T47D (cell line): ENCODE results near the gene SPINK4.

Experiments used
- DNase-seq, 2 experiments: peaks; one replicate each; pipeline versions ENCODE4 v3.0.0 to v3.0.0-alpha.2; 2011 to 2012; ENCODE audit warnings: low read depth in 1 of 2, low spot score in 1 of 2
- JUND ChIP-seq: IDR thresholded peaks from 2 replicates; pipeline ENCODE4 v1.6.1; 2012; ENCODE audit warnings: low read depth
- in situ Hi-C: cut with HindIII; loops from 2 replicates; pipeline ENCODE4 v1.10.0; 2016; ENCODE audit warnings: low sequenced_read_pairs, low pct_unique_long_range_greater_than_20kb

SPINK4 gene

DNA sequence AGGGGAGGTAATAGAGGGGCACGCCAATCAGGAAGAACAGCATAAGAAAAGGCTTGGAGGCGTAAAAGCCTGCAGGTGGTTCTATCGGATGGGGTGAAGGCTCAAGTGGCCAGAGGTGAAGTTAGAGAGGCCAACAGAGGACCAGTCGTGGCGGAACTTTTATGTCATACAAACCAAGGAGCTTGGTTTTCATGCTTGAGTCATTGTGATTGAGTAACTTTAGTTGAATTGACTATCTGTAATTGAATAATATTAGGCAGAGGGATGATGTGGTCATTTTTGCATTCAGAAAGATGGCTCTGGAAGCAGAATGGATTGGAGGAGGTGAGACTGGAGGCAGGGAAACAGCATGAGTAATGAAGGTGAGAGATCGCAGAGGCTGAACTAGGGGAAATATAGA is 7.2 kb upstream of the SPINK4 start:
- in situ Hi-C loops, result no loop called here

DNA sequence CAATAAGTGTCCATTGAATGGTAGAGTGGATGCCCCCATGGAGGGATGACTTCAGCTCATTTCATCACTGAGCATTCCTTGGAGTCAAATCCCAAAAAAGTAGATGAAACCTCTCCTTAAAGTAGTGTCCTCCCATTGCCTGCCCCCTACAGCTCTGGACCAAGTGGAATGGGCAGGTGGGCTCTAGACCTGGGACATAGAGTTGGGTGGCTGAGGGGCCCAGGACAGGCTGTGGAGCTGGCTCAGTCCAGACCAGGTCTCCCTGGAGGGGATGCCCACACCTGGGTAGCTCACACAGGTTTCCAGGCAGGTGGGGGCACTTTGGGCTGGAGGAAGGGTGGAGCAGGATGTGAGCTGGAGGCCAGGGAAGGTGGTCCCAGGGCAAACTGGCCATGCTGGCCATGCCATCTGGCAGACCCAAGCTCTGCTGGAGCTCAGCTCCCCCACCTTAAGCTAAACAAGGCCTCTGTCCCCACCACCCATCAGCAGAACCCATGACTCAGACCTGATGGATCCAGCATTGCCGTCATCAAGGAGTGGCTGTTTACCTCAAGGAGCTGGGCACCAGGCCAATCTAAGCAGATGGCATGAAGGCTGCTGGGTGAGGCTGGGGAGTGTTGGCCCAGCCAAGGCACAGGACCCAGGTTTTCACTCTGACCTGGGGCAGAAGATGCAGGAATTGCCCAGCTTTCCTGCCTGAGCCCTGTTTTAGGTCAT is 6.2 kb upstream of the SPINK4 start:
- peak in 1 of 2 experiments; percentile 87 for DNase-seq
- TF ChIP-seq JUND, result peak; percentile 50; the same call in 1 of the 2 replicates
- in situ Hi-C loops, result no loop called here

More for the DNA sequence above, 7.2 kb upstream of the SPINK4 start:
- no peak for DNase-seq
- TF ChIP-seq JUND, result no peak

DNA sequence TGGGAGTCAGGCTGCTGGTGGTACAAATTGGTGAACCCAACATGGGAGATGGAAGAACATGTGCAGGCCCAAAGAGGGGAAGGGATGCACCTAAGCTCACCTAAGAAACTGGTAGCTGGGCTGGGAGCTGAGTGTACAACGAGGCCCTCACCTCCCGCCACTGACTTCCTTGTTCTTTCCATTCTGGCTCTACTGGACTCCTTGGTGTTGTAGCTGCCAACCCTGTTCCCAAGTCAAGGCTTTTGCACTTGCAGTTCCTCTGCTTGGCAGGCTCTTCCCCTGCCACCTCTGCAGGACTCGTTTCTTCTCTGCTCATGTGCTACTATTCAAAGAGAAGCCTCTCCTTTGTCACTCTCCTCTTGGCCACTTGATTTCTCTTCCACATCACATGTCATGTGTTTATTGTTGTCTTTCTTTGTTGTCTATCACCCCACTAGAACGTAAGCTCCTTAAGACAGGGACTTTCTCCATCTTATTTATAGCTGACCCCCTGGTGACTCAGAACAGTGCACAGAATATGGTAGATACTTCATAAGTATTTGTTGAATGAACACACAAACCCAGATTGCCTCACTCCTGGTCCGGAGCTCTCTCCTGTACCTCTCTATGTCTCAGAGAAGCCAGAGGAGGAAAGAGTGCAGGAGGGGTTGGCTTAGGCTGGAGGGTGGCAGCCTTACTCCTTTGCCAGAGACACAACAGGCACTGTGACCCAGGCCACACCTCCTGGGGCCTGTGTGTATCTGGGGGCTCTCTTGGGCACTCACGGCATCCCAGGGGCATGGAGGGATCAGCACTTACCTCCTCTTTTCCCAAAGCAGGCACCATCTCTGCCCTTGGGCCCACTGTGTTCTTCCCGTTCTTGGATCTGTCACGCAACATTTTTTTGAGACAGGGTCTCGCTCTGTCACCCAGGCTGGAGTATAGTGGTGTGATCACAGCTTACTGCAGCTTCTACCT is 5.2 kb upstream of the SPINK4 start:
- in situ Hi-C loops, result no loop called here

DNA sequence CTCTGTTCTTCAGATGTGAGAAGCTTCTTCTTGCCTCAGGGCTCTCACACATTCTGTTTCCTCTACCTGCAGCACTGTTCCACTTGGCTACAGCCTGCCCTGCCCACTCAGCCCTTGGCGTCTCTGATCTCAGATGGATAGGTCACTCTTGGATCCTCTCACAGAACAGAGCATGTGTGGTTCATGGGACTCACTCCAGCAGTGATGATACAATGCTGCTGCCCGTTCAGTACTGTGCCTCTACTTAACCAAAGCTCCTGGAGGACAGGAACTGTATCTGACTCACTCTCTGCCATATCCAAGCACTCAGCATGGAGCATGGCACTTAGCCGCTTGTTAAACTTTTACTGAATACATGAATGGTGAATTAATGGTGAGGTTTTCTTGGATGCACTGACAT is 3.4 kb upstream of the SPINK4 start:
- no peak for DNase-seq
- in situ Hi-C loops, result no loop called here
- no peak for TF ChIP-seq JUND

More for the DNA sequence above, 5.2 kb upstream of the SPINK4 start:
- no peak for DNase-seq
- TF ChIP-seq JUND, result no peak

DNA sequence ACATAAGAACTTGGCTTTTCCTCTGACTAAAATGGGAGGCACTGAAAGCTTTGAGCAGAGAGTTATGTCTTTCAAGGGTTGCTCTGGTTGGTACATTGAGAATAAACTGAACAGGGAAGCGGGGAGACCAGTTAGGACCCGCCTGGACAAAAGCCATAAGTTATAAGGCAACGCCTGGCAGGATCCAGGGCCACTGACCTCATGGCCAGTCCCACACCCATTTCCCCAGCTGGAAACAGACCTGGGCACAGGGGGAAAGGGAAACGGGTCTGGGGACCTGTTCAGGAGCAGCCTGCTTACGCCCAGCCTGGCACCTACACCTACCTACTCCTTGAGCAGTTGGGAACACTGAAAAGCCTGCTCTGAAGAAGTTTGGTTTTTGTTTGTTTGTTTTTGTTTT is 1.3 kb downstream of the SPINK4 start:
- no peak for DNase-seq
- no peak for TF ChIP-seq JUND
- in situ Hi-C loops, result no loop called here

DNA sequence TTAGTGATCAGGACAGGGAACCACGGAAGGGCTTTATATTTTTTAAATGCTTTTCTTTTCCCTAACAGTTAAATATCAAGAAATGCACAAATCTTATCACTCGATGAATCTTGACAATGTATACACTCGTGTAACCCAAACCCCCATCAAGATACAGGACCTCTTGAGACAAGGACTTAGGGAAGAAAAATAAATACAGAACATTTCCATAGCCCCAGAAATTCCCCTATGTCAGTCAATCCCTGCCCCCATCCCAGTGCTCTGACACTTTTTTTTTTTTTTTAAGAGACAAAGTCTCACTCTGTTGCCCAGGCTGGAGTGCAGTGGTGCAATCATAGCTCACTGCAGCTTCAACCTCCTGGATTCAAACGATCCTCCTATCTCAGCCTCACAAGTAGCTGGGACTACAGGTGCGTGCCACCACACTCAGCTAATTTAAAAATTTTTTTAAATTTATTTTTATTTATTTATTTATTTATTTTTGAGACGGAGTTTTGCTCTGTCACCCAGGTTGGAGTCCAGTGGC is 2.7 kb downstream of the SPINK4 start:
- in situ Hi-C loops, result no loop called here
- no peak for DNase-seq
- TF ChIP-seq JUND, result no peak

DNA sequence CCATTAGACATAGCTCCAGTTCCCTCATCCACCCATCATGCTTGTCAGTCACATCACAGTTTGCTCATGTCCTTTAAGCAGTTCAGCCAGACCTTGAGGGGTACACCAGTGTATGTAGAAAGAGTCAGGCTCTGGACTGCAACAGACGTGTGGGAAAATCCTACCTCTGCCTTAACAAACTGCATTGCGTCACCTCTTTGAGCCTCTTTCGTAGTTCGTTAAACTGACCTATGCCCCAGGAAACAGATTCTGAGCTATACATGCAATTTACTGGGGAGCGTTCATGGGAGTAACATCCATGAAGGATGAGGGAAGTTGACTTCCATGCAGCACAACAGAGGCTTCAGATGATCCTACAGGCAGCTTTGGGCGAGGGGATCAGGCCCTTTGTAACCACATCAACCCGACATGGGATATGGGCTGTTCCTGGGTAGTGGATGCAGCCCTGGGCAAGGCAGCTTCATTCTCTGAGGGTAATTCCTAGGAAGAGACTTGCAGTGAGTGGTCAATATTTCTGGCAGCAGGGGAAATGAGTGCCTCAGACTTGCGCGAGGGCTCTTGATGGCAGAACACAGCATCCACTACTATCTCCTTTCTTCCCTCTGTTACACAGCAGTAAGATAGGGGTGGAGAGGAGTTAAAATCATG is 4.3 kb downstream of the SPINK4 start:
- in situ Hi-C loops, result no loop called here
- no peak for DNase-seq
- no peak for TF ChIP-seq JUND

DNA sequence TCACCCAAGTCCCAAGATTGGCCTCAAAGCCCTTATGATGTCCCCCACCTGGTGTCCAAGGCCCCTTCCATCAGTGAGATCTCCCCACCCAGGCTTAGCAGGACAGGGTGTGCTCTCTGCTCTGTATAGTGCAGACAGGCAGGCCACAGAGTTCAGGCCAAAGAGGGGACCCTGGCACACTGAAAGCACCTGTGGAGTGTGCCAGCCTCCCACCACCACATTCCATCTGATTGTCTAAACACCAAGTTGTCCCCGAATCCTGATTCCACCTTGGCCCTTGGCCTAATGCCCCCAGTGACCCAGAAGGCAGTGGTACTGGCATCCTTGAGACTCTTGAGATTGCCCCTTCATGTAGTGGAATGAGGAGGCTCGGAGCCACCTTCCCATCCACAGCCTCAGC is 5.4 kb downstream of the SPINK4 start:
- no peak for DNase-seq
- in situ Hi-C loops, result no loop called here
- no peak for TF ChIP-seq JUND

DNA sequence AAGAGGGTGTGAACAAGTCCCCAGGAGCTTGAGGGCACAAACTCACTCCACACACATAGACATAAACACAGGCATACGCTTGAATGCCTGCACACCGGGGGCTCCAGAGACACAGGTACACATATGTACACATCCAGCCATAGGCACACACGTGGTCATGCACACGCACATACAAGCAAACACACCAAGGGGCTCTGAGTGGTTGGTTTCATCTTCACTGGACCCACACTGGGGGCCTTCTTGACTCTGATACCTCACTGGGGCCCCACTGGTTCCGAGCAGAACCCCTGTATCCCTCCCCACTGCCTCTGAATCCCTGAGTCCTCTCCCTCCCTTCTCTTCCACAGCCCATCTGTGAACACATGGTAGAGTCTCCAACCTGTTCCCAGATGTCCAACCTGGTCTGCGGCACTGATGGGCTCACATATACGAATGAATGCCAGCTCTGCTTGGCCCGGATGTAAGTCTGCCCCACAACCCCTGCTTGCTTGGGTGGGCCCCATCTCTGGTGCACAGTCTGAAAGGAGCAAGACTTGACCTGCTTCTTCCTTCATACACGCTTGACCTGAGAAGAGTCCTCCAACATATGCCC is 6.4 kb downstream of the SPINK4 start:
- no peak for TF ChIP-seq JUND
- in situ Hi-C loops, result no loop called here
- no peak for DNase-seq

DNA sequence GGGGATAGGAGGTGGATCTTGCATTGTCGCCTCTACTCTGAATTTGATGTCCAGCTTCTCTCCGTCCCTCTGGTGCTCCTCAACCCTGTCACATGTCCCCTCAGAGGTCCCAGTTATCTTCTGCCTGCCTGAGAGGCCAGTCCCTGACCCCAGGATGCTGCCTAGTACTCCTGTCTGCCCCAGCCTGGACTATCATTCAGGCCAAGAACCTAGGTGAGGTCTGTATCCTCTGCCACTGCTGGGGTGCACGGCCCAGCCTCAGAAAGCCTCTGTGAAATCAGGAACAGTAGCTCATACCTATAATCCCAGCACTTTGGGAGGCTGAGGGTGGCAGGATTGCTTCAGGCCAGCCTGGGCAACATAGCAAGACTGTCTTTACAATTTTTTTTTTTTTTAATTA is 8.6 kb downstream of the SPINK4 start:
- in situ Hi-C loops, result no loop called here
- DNase-seq, result no peak

DNA sequence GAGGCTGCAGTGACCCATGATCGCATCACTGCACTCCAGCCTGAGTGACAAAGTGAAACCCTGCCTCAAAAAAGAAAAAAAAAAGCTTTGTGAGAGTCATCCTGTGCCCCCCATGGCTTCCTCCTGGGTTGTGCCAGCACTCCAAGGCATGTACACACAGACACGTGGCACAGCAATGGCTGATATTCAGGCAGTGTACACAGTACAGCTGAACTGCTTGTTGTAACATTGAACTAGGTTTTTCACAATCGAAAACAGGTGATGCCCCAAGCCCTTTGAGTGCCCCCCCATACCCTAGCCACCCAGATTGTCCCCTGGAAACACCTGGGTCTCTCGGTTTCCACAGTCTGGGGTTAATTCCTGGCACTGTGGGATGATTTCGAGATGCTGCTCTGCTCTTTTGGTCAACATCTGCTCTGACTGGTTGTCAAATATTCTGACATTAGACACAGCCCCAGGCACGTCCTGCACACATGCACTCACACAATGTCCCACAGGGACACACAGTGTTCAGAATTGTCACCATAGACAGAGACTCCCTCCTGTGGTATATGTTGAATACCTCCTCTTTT is 9.2 kb downstream of the SPINK4 start:
- in situ Hi-C loops, result no loop called here
- DNase-seq, result peak in 1 of 2 experiments; percentile 49
- TF ChIP-seq JUND, result no peak

More for the DNA sequence above, 8.6 kb downstream of the SPINK4 start:
- TF ChIP-seq JUND, result no peak

DNA sequence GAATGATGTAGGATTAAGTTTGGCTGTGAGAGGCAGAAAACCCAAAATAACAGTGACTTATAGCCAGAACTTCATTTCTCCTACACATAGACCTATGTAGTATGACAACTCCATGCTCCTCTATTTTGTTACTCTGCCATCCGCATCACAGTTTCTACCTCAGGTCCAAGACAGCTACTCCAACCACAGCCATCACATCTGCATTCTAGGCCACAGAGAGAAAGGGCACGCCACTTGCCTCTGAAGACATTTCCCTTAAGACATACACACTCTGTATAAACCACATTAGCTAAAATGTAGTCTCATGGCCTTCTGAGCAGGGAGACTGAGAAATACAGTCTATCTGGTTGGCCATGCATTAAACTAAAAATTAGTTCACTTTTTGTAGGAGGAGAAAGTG is 10.0 kb downstream of the SPINK4 start:
- DNase-seq, result no peak
- in situ Hi-C loops, result no loop called here

More for the DNA sequence above, 10.0 kb downstream of the SPINK4 start:
- TF ChIP-seq JUND, result no peak
